HepG2 (cell line): ENCODE measurements around the gene FDPS. TPM values are rescaled to one million over a fixed set of nuclear protein-coding genes. Genes with fewer than 3 reads are reported as not detected.

Source experiments
- ATM ChIP-seq: fragments of 450-650 bp; IDR thresholded peaks from 2 replicates; pipeline ENCODE4 v1.7.1; 2017; ENCODE audit warnings: mild to moderate bottlenecking, borderline replicate concordance
- CAMTA2 ChIP-seq: sonication (generic); formaldehyde crosslinking; IDR thresholded peaks from 2 replicates; pipeline ENCODE4 v1.4.0; 2020; ENCODE audit warnings: mild to moderate bottlenecking, missing genetic modification reagents, borderline replicate concordance
- CBX1 ChIP-seq: IDR thresholded peaks from one replicate; pipeline ENCODE4 v1.6.1; 2016; ENCODE audit warnings: antibody characterized with exemption, low read depth
- ELF1 ChIP-seq: sonication (generic); formaldehyde crosslinking; IDR thresholded peaks from 2 replicates; pipeline ENCODE4 v1.4.0; 2020; ENCODE audit warnings: missing genetic modification reagents
- ETS1 ChIP-seq: sonication (generic); formaldehyde crosslinking; IDR thresholded peaks from 2 replicates; pipeline ENCODE4 v1.4.0; 2020; ENCODE audit warnings: missing genetic modification reagents
- FOXJ3 ChIP-seq: sonication (generic); formaldehyde crosslinking; IDR thresholded peaks from 2 replicates; pipeline ENCODE4 v1.4.0; 2020; ENCODE audit warnings: missing genetic modification reagents, mild to moderate bottlenecking, borderline replicate concordance
- GATAD2A ChIP-seq: IDR thresholded peaks from 2 replicates; pipeline ENCODE4 v1.6.1; 2016
- HDAC1 ChIP-seq: sonication (generic); formaldehyde crosslinking; IDR thresholded peaks from 2 replicates; pipeline ENCODE4 v1.5.1; 2020; ENCODE audit warnings: mild to moderate bottlenecking, missing genetic modification reagents
- MAX ChIP-seq: IDR thresholded peaks from 2 replicates; pipeline ENCODE4 v1.6.1; 2012; ENCODE audit warnings: inconsistent platforms
- NRL ChIP-seq: sonication (generic); formaldehyde crosslinking; IDR thresholded peaks from 2 replicates; pipeline ENCODE4 v1.5.0; 2020; ENCODE audit warnings: missing genetic modification reagents, mild to moderate bottlenecking, moderate library complexity, borderline replicate concordance
- POLR2G ChIP-seq: fragments of 200-400 bp; formaldehyde crosslinking; IDR thresholded peaks from 2 replicates; pipeline ENCODE4 v1.6.1; 2018; ENCODE audit warnings: mild to moderate bottlenecking, low read depth, low read length, moderate library complexity
- RAD21 ChIP-seq: fragments of 450-650 bp; formaldehyde crosslinking; IDR thresholded peaks from 2 replicates; pipeline ENCODE4 v1.5.0; 2020; ENCODE audit warnings: mild to moderate bottlenecking
- REPIN1 ChIP-seq: sonication (generic); formaldehyde crosslinking; IDR thresholded peaks from 2 replicates; pipeline ENCODE4 v1.8.0; 2022; ENCODE audit warnings: missing genetic modification reagents, low read depth, mild to moderate bottlenecking, borderline replicate concordance
- SRSF1 ChIP-seq: fragments of 200-400 bp; formaldehyde crosslinking; optimal IDR thresholded peaks from 2 replicates; pipeline ENCODE3; 2017; ENCODE audit warnings: mild to moderate bottlenecking, low read depth, low read length, moderate library complexity
- STAG1 ChIP-seq: sonication (generic); formaldehyde crosslinking; IDR thresholded peaks from 2 replicates; pipeline ENCODE4 v1.4.0; 2020; ENCODE audit warnings: missing genetic modification reagents
- ZBTB14 ChIP-seq: sonication (generic); formaldehyde crosslinking; IDR thresholded peaks from 2 replicates; pipeline ENCODE4 v1.4.0; 2020; ENCODE audit warnings: missing genetic modification reagents
- ZNF142 ChIP-seq: sonication (generic); formaldehyde crosslinking; IDR thresholded peaks from 2 replicates; pipeline ENCODE4 v1.4.0; 2020; ENCODE audit warnings: missing genetic modification reagents
- ZNF557 ChIP-seq: sonication (generic); formaldehyde crosslinking; IDR thresholded peaks from 2 replicates; pipeline ENCODE4 v1.4.0; 2020; ENCODE audit warnings: missing genetic modification reagents
- ZNF761 ChIP-seq: sonication (generic); formaldehyde crosslinking; conservative IDR thresholded peaks from 2 replicates; pipeline ENCODE4 v1.4.0; 2020; ENCODE audit warnings: mild to moderate bottlenecking, missing genetic modification reagents
- ZNF776 ChIP-seq: sonication (generic); formaldehyde crosslinking; IDR thresholded peaks from 2 replicates; pipeline ENCODE4 v1.4.0; 2020; ENCODE audit warnings: mild to moderate bottlenecking, missing genetic modification reagents
- ZSCAN20 ChIP-seq: sonication (generic); formaldehyde crosslinking; IDR thresholded peaks from 2 replicates; pipeline ENCODE4 v1.4.0; 2020; ENCODE audit warnings: missing genetic modification reagents, mild to moderate bottlenecking, borderline replicate concordance
- ZSCAN25 ChIP-seq: sonication (generic); formaldehyde crosslinking; IDR thresholded peaks from 2 replicates; pipeline ENCODE4 v1.8.0; 2022; ENCODE audit warnings: mild to moderate bottlenecking, missing genetic modification reagents
- polyA plus RNA-seq, 8 experiments: library from polyadenylated mRNA; depleted of rRNA in 3 of 8; stranded (reverse) in 7 of 8; unstranded in 1 of 8; fragments of >200 nt; fragmentation: Illumina TruSeq in 4 of 8; extraction: Trizol in 4 of 8; gene quantifications; 2 replicates each; pipeline versions ENCODE4 v1.2.1 to v1.2.3, GENCODE V29; 2011 to 2016; ENCODE audit warnings: low read depth in 4 of 8, missing spikeins in 1 of 8, mixed read lengths in 1 of 8; ENCODE audit not compliant: insufficient read depth in 1 of 8
- total RNA-seq, 5 experiments: library from RNA; depleted of rRNA; stranded (reverse); fragments of >200 nt; fragmentation: Illumina TruSeq; extraction: Trizol; gene quantifications; 2 replicates each; pipeline ENCODE4 v1.2.3, GENCODE V29; 2016; ENCODE audit warnings: low read depth in 1 of 5

The FDPS gene
- total and polyA plus RNA-seq, 2 of the 13 experiments (the other 11 are each of a cell fraction or from before 2014, with no cell fraction given): 264 to 519 TPM

- TF ChIP-seq ZBTB14 (0 out of 2 replicates have a peak, but pooled peaks have one; percentile 34), ELF1 (CRISPR knock-in tag) (0 out of 2 replicates have a peak, but pooled peaks have one; percentile 17), HDAC1 (CRISPR knock-in tag) (peak; percentile 55), POLR2G (peak; percentile 30; the same call in 1 of the 2 replicates), ZSCAN20 (no peak), RAD21 (CRISPR knock-in tag) (peak; percentile 66), ZNF557 (CRISPR knock-in tag) (no peak), SRSF1 (peak; percentile 51), NRL (no peak), ETS1 (CRISPR knock-in tag) (0 out of 2 replicates have a peak, but pooled peaks have one; percentile 13), CAMTA2 (no peak), MAX (peak; percentile 46; the same call in 1 of the 2 replicates), CBX1 (peak; percentile 4), GATAD2A (CRISPR knock-in tag) (peak; percentile 14; the same call in 1 of the 2 replicates), ZNF776 (CRISPR knock-in tag) (0 out of 2 replicates have a peak, but pooled peaks have one; percentile 14), FOXJ3 (CRISPR knock-in tag) (no peak), STAG1 (CRISPR knock-in tag) (peak; percentile 61), REPIN1 (peak; percentile 69; the same call in 1 of the 2 replicates), ZSCAN25 (CRISPR knock-in tag) (no peak; the same call in 1 of the 2 replicates), ZNF761 (CRISPR knock-in tag) (no peak), ZNF142 (0 out of 2 replicates have a peak, but pooled peaks have one; percentile 9), ATM (no peak)
Observed at GRCh38 chr1:155324717-155325602, 16.3 kb downstream of the FDPS start (continued).
